Astrocyte (in vitro differentiated cells and primary cell): ENCODE data around the gene FBXW7. TPM values are rescaled to one million over a fixed set of nuclear protein-coding genes. Genes with fewer than 3 reads are reported as not detected.

Experiments
- DNase-seq: peaks from one replicate; pipeline ENCODE4 v3.0.0-alpha.2; 2010; ENCODE audit warnings: low read depth
- FAIRE-seq: peaks from 2 replicates; lab custom pipeline; 2011; peaks lifted over from hg19 to GRCh38; lab: Jason Lieb, UNC
- H2AFZ ChIP-seq: 2 replicates; pipeline ENCODE4 v1.6.0; 2012; ENCODE audit warnings: low read depth, low read length, inconsistent platforms
- H3K27ac ChIP-seq: 2 replicates; pipeline ENCODE4 v1.5.1; 2011; ENCODE audit warnings: low read depth, low read length, inconsistent platforms
- H3K27me3 ChIP-seq: 2 replicates; pipeline ENCODE4 v1.6.0; 2011; ENCODE audit warnings: low read length, inconsistent platforms; ENCODE audit not compliant: insufficient read depth
- H3K36me3 ChIP-seq: 2 replicates; pipeline ENCODE4 v1.5.1; 2011; ENCODE audit warnings: low read length, inconsistent platforms; ENCODE audit not compliant: insufficient read depth
- H3K4me1 ChIP-seq: 2 replicates; pipeline ENCODE4 v1.5.1; 2011; ENCODE audit warnings: low read length, inconsistent platforms; ENCODE audit not compliant: insufficient read depth
- H3K4me2 ChIP-seq: 2 replicates; pipeline ENCODE4 v1.6.0; 2012; ENCODE audit warnings: low read length, inconsistent platforms
- H3K4me3 ChIP-seq: 2 replicates; pipeline ENCODE4 v1.5.1; 2011; ENCODE audit warnings: low read depth, mild to moderate bottlenecking, low read length, inconsistent platforms; ENCODE audit not compliant: insufficient read depth
- H3K79me2 ChIP-seq: 2 replicates; pipeline ENCODE4 v1.6.0; 2012; ENCODE audit warnings: mild to moderate bottlenecking, low read length, inconsistent platforms; ENCODE audit not compliant: insufficient read depth
- H3K9ac ChIP-seq: 2 replicates; pipeline ENCODE4 v1.6.0; 2012; ENCODE audit warnings: mild to moderate bottlenecking, low read length, inconsistent platforms
- H3K9me3 ChIP-seq: 2 replicates; pipeline ENCODE4 v1.5.1; 2012; ENCODE audit warnings: low read depth, mild to moderate bottlenecking, low read length, inconsistent platforms; ENCODE audit not compliant: insufficient read depth
- H4K20me1 ChIP-seq: 2 replicates; pipeline ENCODE4 v1.6.0; 2012; ENCODE audit warnings: low read length, inconsistent platforms; ENCODE audit not compliant: insufficient read depth
- H3K27ac Mint-ChIP-seq: one replicate; pipeline ENCODE4 v1.8.0; 2021; ENCODE audit warnings: mild to moderate bottlenecking, mixed read lengths; ENCODE audit not compliant: unreplicated experiment
- H3K27me3 Mint-ChIP-seq: one replicate; pipeline ENCODE4 v1.8.0; 2021; ENCODE audit warnings: low read depth, mixed read lengths; ENCODE audit not compliant: unreplicated experiment
- H3K36me3 Mint-ChIP-seq: one replicate; pipeline ENCODE4 v1.8.0; 2021; ENCODE audit warnings: low read depth, mixed read lengths; ENCODE audit not compliant: unreplicated experiment
- H3K4me1 Mint-ChIP-seq: one replicate; pipeline ENCODE4 v1.8.0; 2021; ENCODE audit warnings: low read depth, mixed read lengths; ENCODE audit not compliant: unreplicated experiment
- H3K4me3 Mint-ChIP-seq: one replicate; pipeline ENCODE4 v1.8.0; 2021; ENCODE audit warnings: mild to moderate bottlenecking, moderate library complexity, mixed read lengths; ENCODE audit not compliant: unreplicated experiment
- H3K9me3 Mint-ChIP-seq: one replicate; pipeline ENCODE4 v1.8.0; 2021; ENCODE audit warnings: mild to moderate bottlenecking, mixed read lengths; ENCODE audit not compliant: unreplicated experiment
- EZH2 ChIP-seq: IDR thresholded peaks from 2 replicates; pipeline ENCODE4 v1.6.1; 2012; ENCODE audit warnings: mild to moderate bottlenecking, low read length, inconsistent platforms; ENCODE audit not compliant: insufficient read depth
- total RNA-seq: library from RNA; stranded (reverse); gene quantifications from 2 replicates; pipeline ENCODE4 v1.2.1, GENCODE V29; 2021
- TF ChIP-seq, protein P1 (sequence below): IDR thresholded peaks from 2 replicates; pipeline ENCODE4 v1.5.1; 2011; ENCODE audit warnings: low read depth, mild to moderate bottlenecking, inconsistent platforms, low read length, moderate library complexity; ENCODE audit not compliant: insufficient read depth

Gene FBXW7
- total RNA-seq, 1 donor from 2014 or later = 34.7 TPM

DNA sequence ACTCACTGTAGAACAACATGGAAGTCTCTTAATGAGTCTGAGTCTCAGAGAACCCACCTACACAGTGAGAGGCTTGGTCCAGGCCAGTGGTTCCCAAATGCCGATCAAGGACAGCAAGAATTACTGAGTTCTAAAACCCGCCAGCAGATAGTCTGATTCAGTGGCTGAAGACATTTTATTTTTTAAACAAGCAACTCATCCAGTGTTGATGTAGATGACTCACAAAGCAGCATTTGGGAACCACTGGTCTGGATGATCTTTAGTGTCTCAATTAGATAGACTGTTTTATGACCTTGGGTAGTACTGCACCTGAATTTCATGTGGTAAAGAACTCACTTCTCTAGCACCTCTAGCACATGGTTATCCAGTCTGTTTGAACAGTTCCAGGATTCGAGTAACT lies 193.6 kb downstream of the FBXW7 start:
- Histone ChIP-seq H3K36me3 (peaks cover 3% of the 10 kb centered on the region), H3K4me3 (no peak overlapping the region), H4K20me1 (peaks cover 7% of the 10 kb centered on the region), H3K9ac (no peak overlapping the region), H3K9me3 (no peaks in the 10 kb centered on the region), H3K4me2 (no peak overlapping the region), H2AFZ (no peak overlapping the region), H3K27me3 (no peaks in the 10 kb centered on the region), H3K4me1 (no peaks in the 10 kb centered on the region), H3K79me2 (no peaks in the 10 kb centered on the region), H3K27ac (no peak overlapping the region)
- FAIRE-seq (no peak), DNase-seq (peak; percentile 26)
- H3K4me1 Mint-ChIP-seq = peaks cover 8% of the 10 kb centered on the region
- H3K4me3 Mint-ChIP-seq = no peak overlapping the region
- TF ChIP-seq EZH2 = no peak
- TF ChIP-seq, protein P1, sequence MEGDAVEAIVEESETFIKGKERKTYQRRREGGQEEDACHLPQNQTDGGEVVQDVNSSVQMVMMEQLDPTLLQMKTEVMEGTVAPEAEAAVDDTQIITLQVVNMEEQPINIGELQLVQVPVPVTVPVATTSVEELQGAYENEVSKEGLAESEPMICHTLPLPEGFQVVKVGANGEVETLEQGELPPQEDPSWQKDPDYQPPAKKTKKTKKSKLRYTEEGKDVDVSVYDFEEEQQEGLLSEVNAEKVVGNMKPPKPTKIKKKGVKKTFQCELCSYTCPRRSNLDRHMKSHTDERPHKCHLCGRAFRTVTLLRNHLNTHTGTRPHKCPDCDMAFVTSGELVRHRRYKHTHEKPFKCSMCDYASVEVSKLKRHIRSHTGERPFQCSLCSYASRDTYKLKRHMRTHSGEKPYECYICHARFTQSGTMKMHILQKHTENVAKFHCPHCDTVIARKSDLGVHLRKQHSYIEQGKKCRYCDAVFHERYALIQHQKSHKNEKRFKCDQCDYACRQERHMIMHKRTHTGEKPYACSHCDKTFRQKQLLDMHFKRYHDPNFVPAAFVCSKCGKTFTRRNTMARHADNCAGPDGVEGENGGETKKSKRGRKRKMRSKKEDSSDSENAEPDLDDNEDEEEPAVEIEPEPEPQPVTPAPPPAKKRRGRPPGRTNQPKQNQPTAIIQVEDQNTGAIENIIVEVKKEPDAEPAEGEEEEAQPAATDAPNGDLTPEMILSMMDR = no peak
- H3K36me3 Mint-ChIP-seq = peaks cover 5% of the 10 kb centered on the region
- no peaks in the 10 kb centered on the region for H3K27me3 Mint-ChIP-seq
- H3K27ac Mint-ChIP-seq = no peak overlapping the region
- no peaks in the 10 kb centered on the region for H3K9me3 Mint-ChIP-seq

DNA sequence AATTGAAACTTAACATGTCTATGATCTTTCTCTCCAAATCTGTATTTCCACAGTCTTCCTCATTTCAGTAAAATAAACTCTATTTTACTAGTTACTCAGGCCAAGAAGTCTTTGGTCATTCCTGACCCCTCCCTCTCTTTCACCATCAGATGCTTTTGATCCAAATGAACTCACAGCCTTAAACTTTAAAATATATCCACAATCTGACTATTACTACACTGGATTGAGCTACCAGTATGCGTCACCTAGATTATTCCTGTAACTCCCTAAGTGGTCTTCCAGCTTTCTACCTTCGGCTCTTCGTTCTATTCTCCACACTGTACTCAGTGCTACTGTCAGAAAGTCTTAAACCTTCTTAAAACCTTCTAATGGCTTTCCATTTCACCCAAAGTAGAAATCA lies 195.1 kb downstream of the FBXW7 start:
- H2AFZ ChIP-seq = no peak overlapping the region

DNA sequence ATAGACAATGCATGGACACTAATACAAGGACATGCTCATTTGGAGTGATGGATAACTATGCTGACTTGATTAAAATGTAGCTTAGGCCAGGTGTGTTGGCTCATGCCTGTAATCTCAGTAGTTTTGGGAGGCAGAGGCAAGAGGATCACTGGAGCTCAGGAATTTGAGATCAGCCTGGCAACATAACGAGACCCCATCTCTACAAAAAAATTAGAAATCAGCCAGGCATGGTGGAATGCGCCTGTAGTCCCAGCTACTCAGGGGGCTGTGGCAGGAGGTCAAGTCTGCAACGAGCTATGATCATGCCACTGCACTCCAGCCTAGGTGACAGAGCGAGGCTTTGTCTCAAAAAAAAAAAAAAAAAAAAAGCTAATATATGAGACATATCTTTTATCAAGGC lies 196.3 kb downstream of the FBXW7 start:
- Mint-ChIP-seq H3K36me3 (peaks cover 7% of the 10 kb centered on the region), H3K4me1 (peaks cover 8% of the 10 kb centered on the region), H3K27ac (no peak overlapping the region), H3K4me3 (no peak overlapping the region), H3K9me3 (no peaks in the 10 kb centered on the region), H3K27me3 (no peaks in the 10 kb centered on the region)
- FAIRE-seq (no peak), DNase-seq (no peak)
- Histone ChIP-seq H3K4me1 (no peaks in the 10 kb centered on the region), H4K20me1 (peaks cover 7% of the 10 kb centered on the region), H3K36me3 (peaks cover 3% of the 10 kb centered on the region), H3K9me3 (no peaks in the 10 kb centered on the region), H3K79me2 (no peaks in the 10 kb centered on the region), H3K27me3 (no peaks in the 10 kb centered on the region), H3K27ac (no peak overlapping the region), H2AFZ (no peak overlapping the region), H3K4me2 (no peak overlapping the region), H3K4me3 (no peak overlapping the region), H3K9ac (no peak overlapping the region)
- TF ChIP-seq, protein P1 = no peak
- TF ChIP-seq EZH2 = no peak

More for the DNA sequence above, 195.1 kb downstream of the FBXW7 start:
- H3K27me3 ChIP-seq = no peaks in the 10 kb centered on the region
- no peaks in the 10 kb centered on the region for H3K9me3 ChIP-seq
- H3K4me2 ChIP-seq = no peak overlapping the region
- peaks cover 3% of the 10 kb centered on the region for H3K36me3 ChIP-seq
- H3K4me3 ChIP-seq = no peak overlapping the region
- FAIRE-seq = no peak
- no peak for DNase-seq
- no peak overlapping the region for H3K27ac ChIP-seq
- no peaks in the 10 kb centered on the region for H3K79me2 ChIP-seq
- Mint-ChIP-seq H3K4me1 (peaks cover 8% of the 10 kb centered on the region), H3K27me3 (no peaks in the 10 kb centered on the region), H3K36me3 (peaks cover 5% of the 10 kb centered on the region), H3K4me3 (no peak overlapping the region), H3K9me3 (no peaks in the 10 kb centered on the region), H3K27ac (no peak overlapping the region)
- no peak overlapping the region for H3K9ac ChIP-seq
- no peaks in the 10 kb centered on the region for H3K4me1 ChIP-seq
- TF ChIP-seq EZH2 = no peak
- TF ChIP-seq, protein P1 = no peak
- peaks cover 7% of the 10 kb centered on the region for H4K20me1 ChIP-seq
